GM15510 (cell line): Measurements from ENCODE around the gene CCDC7.

Source experiments
- POLR2A ChIP-seq: IDR thresholded peaks from 3 replicates; pipeline ENCODE4 v1.6.1; 2011; ENCODE audit warnings: borderline replicate concordance; ENCODE audit not compliant: insufficient read length; ENCODE audit errors: extremely low read depth

CCDC7 gene

GRCh38 chr10:32445036-32445435, 904 bp upstream of the CCDC7 start:
- TF ChIP-seq POLR2A, result no peak

- no peak for TF ChIP-seq POLR2A
Measured at GRCh38 chr10:32446536-32447406, 831 bp downstream of the CCDC7 start.

GRCh38 chr10:32454148-32454547, 8.2 kb downstream of the CCDC7 start:
- no peak for TF ChIP-seq POLR2A

- no peak for TF ChIP-seq POLR2A
Measured at GRCh38 chr10:32459051-32459698, 13.2 kb downstream of the CCDC7 start.

- TF ChIP-seq POLR2A, result no peak
Measured at GRCh38 chr10:32461203-32461602, 15.3 kb downstream of the CCDC7 start.

- TF ChIP-seq POLR2A, result no peak
Measured at GRCh38 chr10:32471232-32471631, 25.3 kb downstream of the CCDC7 start.

GRCh38 chr10:32477499-32477898, 31.6 kb downstream of the CCDC7 start:
- no peak for TF ChIP-seq POLR2A

GRCh38 chr10:32481606-32482005, 35.7 kb downstream of the CCDC7 start:
- no peak for TF ChIP-seq POLR2A

GRCh38 chr10:32489158-32489557, 43.2 kb downstream of the CCDC7 start:
- TF ChIP-seq POLR2A, result no peak

- TF ChIP-seq POLR2A, result no peak
Measured at GRCh38 chr10:32489901-32490300, 44.0 kb downstream of the CCDC7 start.

- no peak for TF ChIP-seq POLR2A
Measured at GRCh38 chr10:32501906-32502305, 56.0 kb downstream of the CCDC7 start.

- TF ChIP-seq POLR2A, result no peak
Measured at GRCh38 chr10:32511599-32511998, 65.7 kb downstream of the CCDC7 start.

- TF ChIP-seq POLR2A, result no peak
Measured at GRCh38 chr10:32516567-32517495, 70.9 kb downstream of the CCDC7 start.

- TF ChIP-seq POLR2A, result no peak
Measured at GRCh38 chr10:32530231-32530630, 84.3 kb downstream of the CCDC7 start.

GRCh38 chr10:32538256-32538655, 92.3 kb downstream of the CCDC7 start:
- TF ChIP-seq POLR2A, result no peak
